IMR-90 (cell line): Measurements from ENCODE around the gene SPAG5. TPM values are rescaled to one million over a fixed set of nuclear protein-coding genes. Genes with fewer than 3 reads are reported as not detected.

Experiments
- ATAC-seq: fragments of 200-7000 bp; cut with Tn5 transposase; 2 replicates; pipeline ENCODE4 v1.9.1; 2020; ENCODE audit warnings: low read depth, mild to moderate bottlenecking, moderate library complexity
- BruUV-seq: library from RNA; stranded (reverse); fragments of 400-500 nt; replicated peaks from 2 replicates; lab custom pipeline; 2021; lab: Mats Ljungman, UMichigan
- CTCF ChIA-PET: fragments of 300-600 bp; formaldehyde crosslinking; extraction: SDS; loops from one replicate; lab custom pipeline; 2021; ENCODE audit warnings: antibody characterized with exemption; lab: Yijun Ruan, JAX
- POLR2A ChIA-PET: fragments of 300-600 bp; sonication (Branson Sonifier 250); formaldehyde crosslinking; loops from one replicate; lab custom pipeline; 2022; ENCODE audit warnings: antibody characterized with exemption; ENCODE audit not compliant: unreplicated experiment; lab: Charles Lee
- DNase-seq: peaks from one replicate; pipeline ENCODE4 v3.0.0; 2013
- H2AFZ ChIP-seq: replicated peaks from 2 replicates; pipeline ENCODE3; 2013; ENCODE audit warnings: low read length, mild to moderate bottlenecking; ENCODE audit not compliant: poor library complexity
- H2AK5ac ChIP-seq: 2 replicates; pipeline ENCODE4 v1.6.1; 2013; ENCODE audit warnings: low read depth, low read length, inconsistent platforms
- H2AK9ac ChIP-seq: replicated peaks from 2 replicates; pipeline ENCODE3; 2013; ENCODE audit warnings: mild to moderate bottlenecking, low read depth, low read length, moderate library complexity; ENCODE audit not compliant: poor library complexity
- H2BK120ac ChIP-seq: 2 replicates; pipeline ENCODE4 v1.6.1; 2013; ENCODE audit warnings: low read depth, low read length, inconsistent platforms
- H2BK15ac ChIP-seq: 3 replicates; pipeline ENCODE4 v1.6.1; 2013; ENCODE audit warnings: low read depth, low read length, inconsistent platforms
- H2BK20ac ChIP-seq: 2 replicates; pipeline ENCODE4 v1.6.1; 2013; ENCODE audit warnings: low read depth, mild to moderate bottlenecking, inconsistent platforms, low read length, moderate library complexity
- H2BK5ac ChIP-seq: 2 replicates; pipeline ENCODE4 v1.6.1; 2013; ENCODE audit warnings: mild to moderate bottlenecking, low read depth, low read length, inconsistent platforms; ENCODE audit not compliant: poor library complexity, severe bottlenecking
- H3K14ac ChIP-seq: replicated peaks from 2 replicates; pipeline ENCODE4 v1.6.1; 2013; ENCODE audit warnings: low read depth, low read length, inconsistent platforms
- H3K18ac ChIP-seq: 2 replicates; pipeline ENCODE4 v1.6.1; 2013; ENCODE audit warnings: low read depth, low read length, control low read depth
- H3K23ac ChIP-seq: 2 replicates; pipeline ENCODE4 v1.6.1; 2013; ENCODE audit warnings: low read depth, low read length, inconsistent platforms
- H3K27ac ChIP-seq: 2 replicates; pipeline ENCODE4 v1.5.1; 2013; ENCODE audit warnings: mild to moderate bottlenecking, control low read depth, low read length; ENCODE audit not compliant: insufficient read depth
- H3K27me3 ChIP-seq: 2 replicates; pipeline ENCODE4 v1.6.1; 2013; ENCODE audit warnings: low read length; ENCODE audit not compliant: control insufficient read depth, insufficient read depth
- H3K36me3 ChIP-seq: 2 replicates; pipeline ENCODE4 v1.6.1; 2013; ENCODE audit warnings: low read length, mixed read lengths; ENCODE audit not compliant: control insufficient read depth, insufficient read depth
- H3K4ac ChIP-seq: 2 replicates; pipeline ENCODE4 v1.6.1; 2013; ENCODE audit warnings: low read depth, low read length, inconsistent platforms
- H3K4me1 ChIP-seq: 2 replicates; pipeline ENCODE4 v1.6.1; 2013; ENCODE audit warnings: low read length, mixed read lengths; ENCODE audit not compliant: control insufficient read depth, insufficient read depth
- H3K4me2 ChIP-seq: 2 replicates; pipeline ENCODE4 v1.6.1; 2013; ENCODE audit warnings: low read depth, mild to moderate bottlenecking, control low read depth, low read length, moderate library complexity
- H3K4me3 ChIP-seq: 2 replicates; pipeline ENCODE4 v1.5.1; 2013; ENCODE audit warnings: low read depth, mild to moderate bottlenecking, control low read depth, low read length, moderate library complexity; ENCODE audit not compliant: insufficient read depth
- H3K56ac ChIP-seq: 2 replicates; pipeline ENCODE4 v1.6.1; 2013; ENCODE audit warnings: low read length, inconsistent platforms; ENCODE audit not compliant: insufficient read depth; ENCODE audit errors: extremely low read depth
- H3K79me1 ChIP-seq, 2 experiments: 2 replicates each; pipeline ENCODE4 v1.6.1; 2013; ENCODE audit warnings: low read length in 2 of 2, inconsistent platforms in 1 of 2, low read depth in 1 of 2
- H3K9ac ChIP-seq: 2 replicates; pipeline ENCODE4 v1.6.1; 2013; ENCODE audit warnings: low read depth, low read length, control low read depth
- H3K9me1 ChIP-seq: 2 replicates; pipeline ENCODE4 v1.6.1; 2013; ENCODE audit warnings: low read length, inconsistent platforms; ENCODE audit not compliant: insufficient read depth
- H3K9me3 ChIP-seq: 2 replicates; pipeline ENCODE4 v1.6.1; 2013; ENCODE audit warnings: low read length; ENCODE audit not compliant: control insufficient read depth, insufficient read depth
- H4K20me1 ChIP-seq: 2 replicates; pipeline ENCODE4 v1.6.1; 2013; ENCODE audit warnings: low read length, inconsistent platforms; ENCODE audit not compliant: insufficient read depth
- H4K5ac ChIP-seq: 2 replicates; pipeline ENCODE4 v1.6.1; 2013; ENCODE audit warnings: mild to moderate bottlenecking, low read depth, low read length, control low read depth
- H4K8ac ChIP-seq, 2 experiments: 2 replicates each; pipeline ENCODE4 v1.6.1; 2013; ENCODE audit warnings: low read depth in 2 of 2, low read length in 2 of 2, control low read depth in 1 of 2, inconsistent platforms in 1 of 2
- H4K91ac ChIP-seq: 2 replicates; pipeline ENCODE4 v1.6.1; 2013; ENCODE audit warnings: low read depth, low read length, inconsistent platforms; ENCODE audit not compliant: insufficient read depth
- BHLHE40 ChIP-seq: fragments of 150-350 bp; IDR thresholded peaks from 2 replicates; pipeline ENCODE4 v1.6.1; 2016; ENCODE audit warnings: mild to moderate bottlenecking, low read depth, low read length
- CEBPB ChIP-seq: IDR thresholded peaks from 2 replicates; pipeline ENCODE4 v1.6.1; 2012; ENCODE audit warnings: low read depth, low read length, improper control_type of control experiment
- CHD1 ChIP-seq: IDR thresholded peaks from 2 replicates; pipeline ENCODE4 v1.6.1; 2012; ENCODE audit warnings: low read depth, low read length, improper control_type of control experiment
- FOS ChIP-seq: fragments of 150-350 bp; IDR thresholded peaks from 2 replicates; pipeline ENCODE4 v1.6.1; 2016; ENCODE audit warnings: low read depth, low read length
- MAFK ChIP-seq: IDR thresholded peaks from 2 replicates; pipeline ENCODE4 v1.6.1; 2012; ENCODE audit warnings: low read depth, low read length, improper control_type of control experiment
- MAZ ChIP-seq: IDR thresholded peaks from 2 replicates; pipeline ENCODE4 v1.6.1; 2012; ENCODE audit warnings: low read depth, mild to moderate bottlenecking, low read length, improper control_type of control experiment, moderate library complexity, borderline replicate concordance
- MXI1 ChIP-seq: IDR thresholded peaks from 2 replicates; pipeline ENCODE4 v1.6.1; 2012; ENCODE audit warnings: low read depth, mild to moderate bottlenecking, low read length, moderate library complexity, borderline replicate concordance
- NFE2L2 ChIP-seq: fragments of 150-350 bp; IDR thresholded peaks from 2 replicates; pipeline ENCODE4 v1.6.1; 2016; ENCODE audit warnings: low read depth, mild to moderate bottlenecking, low read length
- POLR2A ChIP-seq: IDR thresholded peaks from 2 replicates; pipeline ENCODE4 v1.6.1; 2012; ENCODE audit warnings: mild to moderate bottlenecking, low read depth, low read length
- RAD21 ChIP-seq: IDR thresholded peaks from 2 replicates; pipeline ENCODE4 v1.6.1; 2012; ENCODE audit warnings: low read length, improper control_type of control experiment
- RCOR1 ChIP-seq: IDR thresholded peaks from 2 replicates; pipeline ENCODE4 v1.6.1; 2012; ENCODE audit warnings: mild to moderate bottlenecking, low read length, improper control_type of control experiment; ENCODE audit not compliant: insufficient replicate concordance
- RFX5 ChIP-seq: IDR thresholded peaks from 2 replicates; pipeline ENCODE4 v1.8.0; 2012; ENCODE audit warnings: low read depth, mild to moderate bottlenecking, low read length, moderate library complexity
- SMC3 ChIP-seq: fragments of 150-350 bp; IDR thresholded peaks from 2 replicates; pipeline ENCODE4 v1.6.1; 2016; ENCODE audit warnings: low read depth, mild to moderate bottlenecking, antibody characterized with exemption, low read length, moderate library complexity
- WGBS, 2 experiments: methylation state at CpG; one replicate each; pipeline versions ENCODE4 v1.1.5 to v1.1.7; 2013; ENCODE audit warnings: missing lambda C conversion rate in 2 of 2; ENCODE audit not compliant: insufficient read length in 1 of 2; ENCODE audit errors: extremely low coverage in 2 of 2; 5-methylcytosine and 5-hydroxymethylcytosine counted together
- dilution Hi-C: fragments of 300-500 bp; cut with HindIII; formaldehyde crosslinking; loops from one replicate; pipeline ENCODE4 v1.14.3; 2018; ENCODE audit warnings: low sequenced_read_pairs; ENCODE audit not compliant: unreplicated experiment
- in situ Hi-C: fragments of 300-500 bp; cut with MboI; formaldehyde crosslinking; loops from 3 replicates; pipeline ENCODE4 v1.14.3; 2019; ENCODE audit warnings: low sequenced_read_pairs, inconsistent platforms, mixed read lengths
- intact Hi-C: fragments of 100-400 bp; cut with micrococcal nuclease; formaldehyde crosslinking; loops from 2 replicates; pipeline ENCODE4 v1.10.0; 2022
- polyA plus RNA-seq, 3 experiments: library from polyadenylated mRNA; depleted of rRNA; stranded (reverse); fragments of >200 nt; gene quantifications; 2 replicates each; pipeline ENCODE4 v1.2.3, GENCODE V29; 2012; ENCODE audit warnings: low replicate concordance in 1 of 3
- total RNA-seq: library from RNA; depleted of rRNA; stranded (reverse); fragments of >200 nt; gene quantifications from 2 replicates; pipeline ENCODE4 v1.2.3, GENCODE V29; 2012
- TF ChIP-seq, protein P1 (sequence below): fragments of 150-350 bp; IDR thresholded peaks from 2 replicates; pipeline ENCODE4 v1.6.1; 2017; ENCODE audit warnings: mild to moderate bottlenecking, antibody characterized with exemption, low read length, low read depth
- TF ChIP-seq, protein P2 (sequence below): fragments of 150-350 bp; IDR thresholded peaks from 2 replicates; pipeline ENCODE4 v1.6.1; 2016; ENCODE audit warnings: low read depth, mild to moderate bottlenecking, low read length, moderate library complexity, borderline replicate concordance
- TF ChIP-seq, protein P3 (sequence below): conservative IDR thresholded peaks from 2 replicates; pipeline ENCODE4 v1.5.1; 2012; ENCODE audit warnings: mild to moderate bottlenecking, low read depth, low read length, improper control_type of control experiment

Gene SPAG5
- total and polyA plus RNA-seq, 2 of the 4 experiments (the other 2 are of a cell fraction) = 40.3 to 60.8 TPM

DNA sequence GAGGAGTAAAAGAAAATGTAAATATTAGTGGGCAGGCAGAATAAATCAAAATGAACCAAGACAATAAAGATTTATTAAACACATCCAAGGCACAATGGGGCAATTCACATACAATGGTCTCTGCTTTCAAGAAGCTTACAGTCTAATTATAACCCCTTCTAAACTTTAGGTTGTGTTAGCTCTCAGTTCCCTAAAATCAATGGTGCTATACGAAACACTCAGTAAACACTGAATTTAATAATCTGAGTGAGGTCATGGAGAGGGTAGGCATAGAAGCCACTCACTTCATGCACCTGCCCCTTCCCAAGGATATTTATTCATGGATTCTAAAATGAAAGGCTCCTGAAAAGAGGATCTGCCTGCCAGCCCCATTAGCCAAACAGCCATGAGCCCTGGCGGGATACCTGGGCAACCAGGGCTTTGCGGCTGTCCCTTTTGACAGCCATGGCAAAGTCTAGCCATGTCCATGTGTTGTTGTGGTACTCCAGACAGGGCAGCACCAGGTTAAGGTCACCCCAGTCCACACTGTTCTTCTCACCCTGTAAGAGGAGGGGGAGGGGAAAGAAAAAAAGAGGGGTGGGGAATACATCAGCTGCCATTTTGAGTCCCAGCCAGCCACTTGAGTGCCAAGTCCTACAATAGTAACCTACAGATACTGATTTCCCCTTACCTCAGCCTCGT is 16.6 kb upstream of the SPAG5 start:
- no peak overlapping the region for H3K4me2 ChIP-seq
- no peak overlapping the region for H2AFZ ChIP-seq
- dilution Hi-C loops (no loop called here), intact Hi-C loops (no loop called here), in situ Hi-C loops (loop anchor here (10.0 kb wide), 1 partner anchor 121 kb away; no protein-coding TSS in a partner anchor)
- no peak overlapping the region for H3K14ac ChIP-seq
- no peak overlapping the region for H3K56ac ChIP-seq
- no peak overlapping the region for H2BK20ac ChIP-seq
- H3K4me3 ChIP-seq = no peak overlapping the region
- WGBS, 2 experiments = 71% methylated on average over 1 of the region's 4 CpGs; no CpG with 5 or more reads in 1 of the 2 experiments
- H3K18ac ChIP-seq = no peak overlapping the region
- H2AK5ac ChIP-seq = no peak overlapping the region
- peaks cover 8% of the 10 kb centered on the region; the same call in 1 of the 2 replicates for H4K20me1 ChIP-seq
- BruUV-seq = no TSS peak
- DNase-seq (no peak), ATAC-seq (no peak)
- H3K79me1 ChIP-seq = no peaks in the 10 kb centered on the region
- H2BK5ac ChIP-seq = no peak overlapping the region
- H4K8ac ChIP-seq = no peak overlapping the region
- no peaks in the 10 kb centered on the region for H3K9me3 ChIP-seq
- peaks cover 55% of the 10 kb centered on the region for H3K36me3 ChIP-seq
- H3K4ac ChIP-seq = no peak overlapping the region
- H3K9me1 ChIP-seq = no peaks in the 10 kb centered on the region
- POLR2A ChIA-PET = no interaction called here
- no peak for TF ChIP-seq CHD1
- TF ChIP-seq, protein P1, sequence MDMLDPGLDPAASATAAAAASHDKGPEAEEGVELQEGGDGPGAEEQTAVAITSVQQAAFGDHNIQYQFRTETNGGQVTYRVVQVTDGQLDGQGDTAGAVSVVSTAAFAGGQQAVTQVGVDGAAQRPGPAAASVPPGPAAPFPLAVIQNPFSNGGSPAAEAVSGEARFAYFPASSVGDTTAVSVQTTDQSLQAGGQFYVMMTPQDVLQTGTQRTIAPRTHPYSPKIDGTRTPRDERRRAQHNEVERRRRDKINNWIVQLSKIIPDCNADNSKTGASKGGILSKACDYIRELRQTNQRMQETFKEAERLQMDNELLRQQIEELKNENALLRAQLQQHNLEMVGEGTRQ = no peak
- TF ChIP-seq POLR2A = no peak
- no peak for TF ChIP-seq MAZ
- TF ChIP-seq MAFK = no peak
- TF ChIP-seq CEBPB = no peak
- TF ChIP-seq RAD21 = no peak
- no peak for TF ChIP-seq MXI1
- no peak for TF ChIP-seq SMC3
- TF ChIP-seq, protein P2, sequence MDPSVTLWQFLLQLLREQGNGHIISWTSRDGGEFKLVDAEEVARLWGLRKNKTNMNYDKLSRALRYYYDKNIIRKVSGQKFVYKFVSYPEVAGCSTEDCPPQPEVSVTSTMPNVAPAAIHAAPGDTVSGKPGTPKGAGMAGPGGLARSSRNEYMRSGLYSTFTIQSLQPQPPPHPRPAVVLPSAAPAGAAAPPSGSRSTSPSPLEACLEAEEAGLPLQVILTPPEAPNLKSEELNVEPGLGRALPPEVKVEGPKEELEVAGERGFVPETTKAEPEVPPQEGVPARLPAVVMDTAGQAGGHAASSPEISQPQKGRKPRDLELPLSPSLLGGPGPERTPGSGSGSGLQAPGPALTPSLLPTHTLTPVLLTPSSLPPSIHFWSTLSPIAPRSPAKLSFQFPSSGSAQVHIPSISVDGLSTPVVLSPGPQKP = no peak
- TF ChIP-seq RCOR1 = no peak
- TF ChIP-seq, protein P3, sequence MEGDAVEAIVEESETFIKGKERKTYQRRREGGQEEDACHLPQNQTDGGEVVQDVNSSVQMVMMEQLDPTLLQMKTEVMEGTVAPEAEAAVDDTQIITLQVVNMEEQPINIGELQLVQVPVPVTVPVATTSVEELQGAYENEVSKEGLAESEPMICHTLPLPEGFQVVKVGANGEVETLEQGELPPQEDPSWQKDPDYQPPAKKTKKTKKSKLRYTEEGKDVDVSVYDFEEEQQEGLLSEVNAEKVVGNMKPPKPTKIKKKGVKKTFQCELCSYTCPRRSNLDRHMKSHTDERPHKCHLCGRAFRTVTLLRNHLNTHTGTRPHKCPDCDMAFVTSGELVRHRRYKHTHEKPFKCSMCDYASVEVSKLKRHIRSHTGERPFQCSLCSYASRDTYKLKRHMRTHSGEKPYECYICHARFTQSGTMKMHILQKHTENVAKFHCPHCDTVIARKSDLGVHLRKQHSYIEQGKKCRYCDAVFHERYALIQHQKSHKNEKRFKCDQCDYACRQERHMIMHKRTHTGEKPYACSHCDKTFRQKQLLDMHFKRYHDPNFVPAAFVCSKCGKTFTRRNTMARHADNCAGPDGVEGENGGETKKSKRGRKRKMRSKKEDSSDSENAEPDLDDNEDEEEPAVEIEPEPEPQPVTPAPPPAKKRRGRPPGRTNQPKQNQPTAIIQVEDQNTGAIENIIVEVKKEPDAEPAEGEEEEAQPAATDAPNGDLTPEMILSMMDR = no peak
- no peak for TF ChIP-seq FOS
- no peak for TF ChIP-seq NFE2L2
- TF ChIP-seq BHLHE40 = no peak
- no peak for TF ChIP-seq RFX5
- H4K5ac ChIP-seq = no peak overlapping the region
- H3K4me1 ChIP-seq = no peaks in the 10 kb centered on the region
- H2BK120ac ChIP-seq = no peak overlapping the region
- H3K27me3 ChIP-seq = no peaks in the 10 kb centered on the region
- H4K91ac ChIP-seq = no peak overlapping the region
- no peak overlapping the region for H2AK9ac ChIP-seq
- H3K23ac ChIP-seq = no peak overlapping the region
- no peak overlapping the region for H2BK15ac ChIP-seq
- H3K27ac ChIP-seq = no peak overlapping the region
- H3K9ac ChIP-seq = no peak overlapping the region
- CTCF ChIA-PET = interaction anchor here (1.3 kb wide), 1 partner anchor 28 kb away, joined by 3 read pairs; no protein-coding TSS in a partner anchor
